HL-60 (cell line): ENCODE results near the gene SLFN5.

ENCODE experiments used
- DNase-seq, 2 experiments: peaks; one replicate each; pipeline ENCODE4 v3.0.0-alpha.2; 2010 to 2020; ENCODE audit warnings: low read depth in 1 of 2, low spot score in 1 of 2
- H3K27ac ChIP-seq: fragments of 250-450 bp; sonication (Bioruptor Pico); replicated peaks from 2 replicates; pipeline ENCODE4 v1.5.1; 2020; ENCODE audit warnings: mild to moderate bottlenecking, moderate library complexity
- H3K27me3 ChIP-seq: fragments of 250-450 bp; sonication (Bioruptor Pico); 2 replicates; pipeline ENCODE4 v1.5.1; 2021; ENCODE audit warnings: mild to moderate bottlenecking, moderate library complexity; ENCODE audit not compliant: insufficient read depth, poor library complexity, severe bottlenecking
- H3K4me3 ChIP-seq: replicated peaks from 2 replicates; pipeline ENCODE4 v1.5.1; 2011; ENCODE audit warnings: mild to moderate bottlenecking, control low read depth, low read length; ENCODE audit not compliant: insufficient read depth
- GABPA ChIP-seq: IDR thresholded peaks from 2 replicates; pipeline ENCODE4 v1.6.1; 2012; ENCODE audit warnings: low read depth
- POLR2AphosphoS5 ChIP-seq: IDR thresholded peaks from 2 replicates; pipeline ENCODE4 v1.6.1; 2012; ENCODE audit warnings: low read depth
- SPI1 ChIP-seq: IDR thresholded peaks from 2 replicates; pipeline ENCODE4 v1.6.1; 2012; ENCODE audit warnings: low read depth, mild to moderate bottlenecking, borderline replicate concordance
- TF ChIP-seq, protein P1 (sequence below): IDR thresholded peaks from 2 replicates; pipeline ENCODE4 v1.6.1; 2012; ENCODE audit warnings: low read depth; ENCODE audit not compliant: insufficient replicate concordance
- TF ChIP-seq, protein P2 (sequence below): IDR thresholded peaks from one replicate; pipeline ENCODE4 v1.5.1; 2011; ENCODE audit warnings: low read length, control low read depth, inconsistent platforms; ENCODE audit not compliant: insufficient read depth

The SLFN5 gene

DNA sequence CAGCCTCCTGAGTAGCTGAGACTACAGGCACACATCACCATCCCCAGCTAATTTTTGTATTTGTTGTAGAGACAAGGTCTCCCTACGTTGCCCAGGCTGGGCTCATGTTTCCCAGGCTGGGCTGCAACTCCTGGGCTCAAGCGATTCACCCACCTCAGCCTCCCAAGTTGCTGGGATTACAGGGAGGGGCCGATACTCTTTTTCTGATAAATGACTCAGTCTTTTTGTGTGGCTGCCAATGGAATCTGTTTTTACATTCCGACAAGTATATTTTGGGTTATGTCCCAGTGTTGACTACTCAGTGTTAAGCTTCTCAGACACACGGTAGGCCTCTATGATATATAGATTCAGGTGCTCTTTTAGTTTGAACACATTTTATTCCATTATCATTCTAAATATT, 72.4 kb downstream of the SLFN5 start:
- TF ChIP-seq, protein P1, sequence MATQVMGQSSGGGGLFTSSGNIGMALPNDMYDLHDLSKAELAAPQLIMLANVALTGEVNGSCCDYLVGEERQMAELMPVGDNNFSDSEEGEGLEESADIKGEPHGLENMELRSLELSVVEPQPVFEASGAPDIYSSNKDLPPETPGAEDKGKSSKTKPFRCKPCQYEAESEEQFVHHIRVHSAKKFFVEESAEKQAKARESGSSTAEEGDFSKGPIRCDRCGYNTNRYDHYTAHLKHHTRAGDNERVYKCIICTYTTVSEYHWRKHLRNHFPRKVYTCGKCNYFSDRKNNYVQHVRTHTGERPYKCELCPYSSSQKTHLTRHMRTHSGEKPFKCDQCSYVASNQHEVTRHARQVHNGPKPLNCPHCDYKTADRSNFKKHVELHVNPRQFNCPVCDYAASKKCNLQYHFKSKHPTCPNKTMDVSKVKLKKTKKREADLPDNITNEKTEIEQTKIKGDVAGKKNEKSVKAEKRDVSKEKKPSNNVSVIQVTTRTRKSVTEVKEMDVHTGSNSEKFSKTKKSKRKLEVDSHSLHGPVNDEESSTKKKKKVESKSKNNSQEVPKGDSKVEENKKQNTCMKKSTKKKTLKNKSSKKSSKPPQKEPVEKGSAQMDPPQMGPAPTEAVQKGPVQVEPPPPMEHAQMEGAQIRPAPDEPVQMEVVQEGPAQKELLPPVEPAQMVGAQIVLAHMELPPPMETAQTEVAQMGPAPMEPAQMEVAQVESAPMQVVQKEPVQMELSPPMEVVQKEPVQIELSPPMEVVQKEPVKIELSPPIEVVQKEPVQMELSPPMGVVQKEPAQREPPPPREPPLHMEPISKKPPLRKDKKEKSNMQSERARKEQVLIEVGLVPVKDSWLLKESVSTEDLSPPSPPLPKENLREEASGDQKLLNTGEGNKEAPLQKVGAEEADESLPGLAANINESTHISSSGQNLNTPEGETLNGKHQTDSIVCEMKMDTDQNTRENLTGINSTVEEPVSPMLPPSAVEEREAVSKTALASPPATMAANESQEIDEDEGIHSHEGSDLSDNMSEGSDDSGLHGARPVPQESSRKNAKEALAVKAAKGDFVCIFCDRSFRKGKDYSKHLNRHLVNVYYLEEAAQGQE, result no peak
- TF ChIP-seq POLR2AphosphoS5 (no peak), GABPA (no peak), SPI1 (no peak)
- TF ChIP-seq, protein P2, sequence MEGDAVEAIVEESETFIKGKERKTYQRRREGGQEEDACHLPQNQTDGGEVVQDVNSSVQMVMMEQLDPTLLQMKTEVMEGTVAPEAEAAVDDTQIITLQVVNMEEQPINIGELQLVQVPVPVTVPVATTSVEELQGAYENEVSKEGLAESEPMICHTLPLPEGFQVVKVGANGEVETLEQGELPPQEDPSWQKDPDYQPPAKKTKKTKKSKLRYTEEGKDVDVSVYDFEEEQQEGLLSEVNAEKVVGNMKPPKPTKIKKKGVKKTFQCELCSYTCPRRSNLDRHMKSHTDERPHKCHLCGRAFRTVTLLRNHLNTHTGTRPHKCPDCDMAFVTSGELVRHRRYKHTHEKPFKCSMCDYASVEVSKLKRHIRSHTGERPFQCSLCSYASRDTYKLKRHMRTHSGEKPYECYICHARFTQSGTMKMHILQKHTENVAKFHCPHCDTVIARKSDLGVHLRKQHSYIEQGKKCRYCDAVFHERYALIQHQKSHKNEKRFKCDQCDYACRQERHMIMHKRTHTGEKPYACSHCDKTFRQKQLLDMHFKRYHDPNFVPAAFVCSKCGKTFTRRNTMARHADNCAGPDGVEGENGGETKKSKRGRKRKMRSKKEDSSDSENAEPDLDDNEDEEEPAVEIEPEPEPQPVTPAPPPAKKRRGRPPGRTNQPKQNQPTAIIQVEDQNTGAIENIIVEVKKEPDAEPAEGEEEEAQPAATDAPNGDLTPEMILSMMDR, result no peak
- no peaks in the 10 kb centered on the region for H3K27me3 ChIP-seq
- H3K4me3 ChIP-seq, result no peak overlapping the region
- no peak for DNase-seq
- no peak overlapping the region for H3K27ac ChIP-seq

DNA sequence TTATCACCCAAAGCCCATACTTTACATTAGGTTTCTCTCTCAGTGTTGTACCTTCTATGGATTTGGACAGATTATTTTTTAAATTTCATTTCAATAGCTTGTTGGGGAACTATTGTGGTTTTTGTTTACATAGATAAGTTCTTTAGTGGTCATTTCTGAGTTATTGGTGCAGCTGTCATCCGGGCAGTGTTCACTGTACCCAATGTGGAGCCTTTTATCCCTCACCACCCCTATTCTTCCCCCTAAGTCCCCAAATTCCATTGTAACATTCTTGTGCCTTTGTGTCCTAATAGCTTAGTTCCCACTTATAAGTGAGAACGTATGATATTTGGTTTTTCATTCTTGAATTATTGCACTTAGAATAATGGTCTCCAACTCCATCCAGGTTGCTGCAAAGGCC, 73.1 kb downstream of the SLFN5 start:
- H3K4me3 ChIP-seq, result no peak overlapping the region
- DNase-seq, result no peak
- H3K27ac ChIP-seq, result no peak overlapping the region
- TF ChIP-seq, protein P2, result no peak
- TF ChIP-seq GABPA, result no peak
- TF ChIP-seq, protein P1, result no peak
- no peak for TF ChIP-seq POLR2AphosphoS5
- TF ChIP-seq SPI1, result no peak
- no peaks in the 10 kb centered on the region for H3K27me3 ChIP-seq

DNA sequence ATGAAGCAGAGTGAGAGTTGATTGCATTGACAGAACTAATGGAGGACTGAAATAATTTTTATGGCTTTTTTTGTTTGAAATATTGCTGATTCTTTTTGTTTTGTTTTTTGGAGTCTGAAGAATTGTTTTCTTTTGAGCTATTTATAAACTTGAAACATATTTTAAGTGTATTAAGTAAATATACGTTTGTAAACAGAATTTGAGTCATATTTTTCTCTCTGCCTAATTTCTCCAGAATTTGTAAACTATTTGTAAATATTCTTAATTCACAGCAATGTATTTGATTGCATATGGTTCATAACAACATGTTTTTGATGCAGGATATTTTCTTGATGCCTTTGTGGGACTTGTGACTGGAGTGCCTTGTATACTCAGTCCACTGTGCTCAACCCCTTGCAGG, 79.9 kb downstream of the SLFN5 start:
- no peak for DNase-seq
- H3K27ac ChIP-seq, result no peak overlapping the region
- H3K27me3 ChIP-seq, result no peaks in the 10 kb centered on the region
- H3K4me3 ChIP-seq, result no peak overlapping the region
- TF ChIP-seq, protein P2, result no peak
- TF ChIP-seq, protein P1, result no peak
- no peak for TF ChIP-seq POLR2AphosphoS5
- TF ChIP-seq GABPA, result no peak
- TF ChIP-seq SPI1, result no peak
